ENCODE results near the gene ERO1B. TPM values are rescaled to one million over a fixed set of nuclear protein-coding genes. Genes with fewer than 3 reads are reported as not detected.

The ERO1B gene
- total and polyA plus RNA-seq, 9 donors = 1.8 to 3.6 (median 2.5) TPM

DNA sequence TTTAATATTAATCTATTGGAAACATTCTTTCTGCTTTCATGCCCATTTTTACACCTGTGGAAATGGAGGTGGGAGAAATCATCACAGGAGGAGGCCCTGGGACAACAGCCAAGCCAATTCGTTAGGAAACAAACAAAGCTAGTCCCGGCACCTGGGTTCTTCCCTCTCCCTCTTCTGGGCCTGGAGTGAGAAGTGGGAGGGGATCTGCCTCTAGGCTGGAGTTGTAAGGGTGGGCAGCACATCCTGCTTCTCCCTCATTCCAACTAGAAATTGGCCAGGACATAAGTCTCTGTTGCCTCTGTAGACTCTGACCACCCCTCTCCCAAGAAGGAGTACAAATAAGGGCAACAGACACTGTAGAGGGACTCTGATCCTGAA lies 20.2 kb upstream of the ERO1B start:
- Histone ChIP-seq H3K4me3 (ENCODE audit: low read length) (no peak overlapping the region), H3K27ac (ENCODE audit: low read length) (no peak overlapping the region), H3K9me3 (replicated peaks; ENCODE audit: control insufficient read depth, low read depth, low read length) (no peaks in the 10 kb centered on the region), H3K36me3 (ENCODE audit: control insufficient read depth, insufficient read depth, low read length) (no peaks in the 10 kb centered on the region), H3K27me3 (ENCODE audit: control insufficient read depth, insufficient read depth, low read length) (peaks cover 2% of the 10 kb centered on the region), H3K4me1 (ENCODE audit: control insufficient read depth, insufficient read depth, low read length) (no peaks in the 10 kb centered on the region)
- WGBS (ENCODE audit: insufficient coverage) = no CpG with 5 or more reads among the region's 2 CpGs
- no peak for DNase-seq

DNA sequence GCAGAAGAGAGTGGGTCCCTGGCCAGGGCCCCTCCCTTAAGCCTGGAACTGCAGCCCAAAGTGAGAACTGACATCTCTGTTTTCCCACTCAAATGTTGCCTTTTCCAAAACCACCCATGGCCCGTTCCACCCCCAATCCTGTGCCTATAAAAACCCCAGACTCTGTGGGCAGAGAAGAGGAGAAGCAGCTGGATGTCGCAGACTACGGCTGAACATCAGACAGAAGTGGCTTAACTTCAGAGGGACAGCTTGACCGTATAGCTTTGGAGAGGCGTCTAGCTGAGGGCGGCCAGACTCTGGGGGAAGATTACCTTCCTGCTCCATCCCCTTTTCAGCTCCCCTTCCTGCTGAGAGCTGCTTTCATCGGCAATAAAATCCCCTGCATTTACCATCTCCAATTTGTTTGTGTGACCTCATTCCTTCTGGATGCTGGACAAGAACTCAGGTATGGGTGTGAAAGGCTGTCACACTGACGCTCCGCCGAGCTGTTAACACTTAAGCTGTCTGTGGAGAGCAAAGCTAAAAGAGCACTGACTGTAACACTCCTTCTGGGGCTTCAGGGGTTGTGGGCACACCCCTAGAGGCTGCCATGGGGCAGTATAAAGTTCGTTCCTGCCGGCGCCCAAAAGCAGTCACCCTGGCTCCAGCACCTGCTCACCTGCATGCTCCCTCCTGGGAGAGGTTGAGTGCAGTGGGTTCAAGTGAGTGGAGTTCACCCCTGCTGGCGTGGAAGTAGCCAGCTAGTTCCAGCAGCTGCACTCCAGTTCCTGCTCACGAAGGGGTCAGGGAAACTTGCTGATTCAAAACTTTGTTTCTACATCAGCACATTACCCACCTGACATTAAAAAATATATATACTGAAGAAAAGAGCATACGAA lies 19.6 kb upstream of the ERO1B start:
- WGBS (ENCODE audit: insufficient coverage) = 53% methylated on average over 6 of the region's 16 CpGs
- Histone ChIP-seq H3K36me3 (ENCODE audit: control insufficient read depth, insufficient read depth, low read length) (no peaks in the 10 kb centered on the region), H3K27me3 (ENCODE audit: control insufficient read depth, insufficient read depth, low read length) (peaks cover 2% of the 10 kb centered on the region), H3K27ac (ENCODE audit: low read length) (no peak overlapping the region), H3K9me3 (replicated peaks; ENCODE audit: control insufficient read depth, low read depth, low read length) (no peaks in the 10 kb centered on the region), H3K4me3 (ENCODE audit: low read length) (no peak overlapping the region), H3K4me1 (ENCODE audit: control insufficient read depth, insufficient read depth, low read length) (no peaks in the 10 kb centered on the region)
- no peak for DNase-seq

DNA sequence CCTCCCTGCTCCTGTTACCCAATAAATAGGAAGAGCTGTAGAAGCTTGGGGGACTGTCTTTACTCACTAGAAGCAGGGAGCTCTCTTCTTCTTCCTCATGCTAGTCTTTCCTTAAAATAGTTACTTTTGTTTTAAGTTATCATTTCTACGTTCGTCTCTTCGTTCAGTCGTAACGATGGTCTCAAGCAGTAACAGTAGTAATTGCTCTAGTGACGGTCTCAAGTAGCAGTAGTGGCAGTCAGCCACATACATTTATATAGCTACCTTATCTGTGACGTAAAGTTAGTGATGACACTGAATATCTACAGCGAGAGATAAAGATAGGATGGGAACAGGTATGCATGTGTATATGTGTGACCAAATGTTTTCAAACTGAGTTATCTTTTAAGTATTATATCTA lies 15.4 kb upstream of the ERO1B start:
- Histone ChIP-seq H3K9me3 (replicated peaks; ENCODE audit: control insufficient read depth, low read depth, low read length) (no peaks in the 10 kb centered on the region), H3K4me3 (ENCODE audit: low read length) (no peak overlapping the region), H3K27ac (ENCODE audit: low read length) (no peak overlapping the region), H3K36me3 (ENCODE audit: control insufficient read depth, insufficient read depth, low read length) (no peaks in the 10 kb centered on the region), H3K27me3 (ENCODE audit: control insufficient read depth, insufficient read depth, low read length) (peaks cover 2% of the 10 kb centered on the region), H3K4me1 (ENCODE audit: control insufficient read depth, insufficient read depth, low read length) (no peaks in the 10 kb centered on the region)
- no CpG with 5 or more reads among the region's 8 CpGs for WGBS (ENCODE audit: insufficient coverage)
- no peak for DNase-seq

DNA sequence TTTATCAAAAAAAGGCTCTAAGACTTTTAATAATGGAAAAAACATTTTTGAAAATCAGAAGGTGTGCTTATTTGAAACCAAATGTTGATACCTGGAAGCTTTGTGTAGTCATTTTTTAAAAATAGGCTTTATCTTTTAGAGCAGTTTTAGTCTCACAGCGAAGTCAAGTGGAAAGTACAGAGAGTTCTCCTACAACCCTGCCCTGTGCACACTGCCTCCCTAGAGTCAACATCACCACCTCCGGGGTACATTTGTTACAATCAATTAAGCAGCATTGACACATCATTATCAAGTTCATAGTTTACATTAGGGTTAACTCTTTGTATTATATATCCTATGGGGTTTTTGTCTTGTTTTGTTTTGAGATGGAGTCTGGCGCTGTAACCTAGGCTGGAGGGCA lies 10.7 kb upstream of the ERO1B start:
- no peaks in the 10 kb centered on the region for H3K4me1 ChIP-seq (ENCODE audit: control insufficient read depth, insufficient read depth, low read length)
- no peak overlapping the region for H3K4me3 ChIP-seq (ENCODE audit: low read length)
- 80% methylated on average over 1 of the region's 3 CpGs for WGBS (ENCODE audit: insufficient coverage)
- peaks cover 7% of the 10 kb centered on the region for H3K27me3 ChIP-seq (ENCODE audit: control insufficient read depth, insufficient read depth, low read length)
- DNase-seq = no peak
- H3K27ac ChIP-seq (ENCODE audit: low read length) = no peak overlapping the region
- no peaks in the 10 kb centered on the region for H3K36me3 ChIP-seq (ENCODE audit: control insufficient read depth, insufficient read depth, low read length)
- no peaks in the 10 kb centered on the region for H3K9me3 ChIP-seq (replicated peaks; ENCODE audit: control insufficient read depth, low read depth, low read length)

DNA sequence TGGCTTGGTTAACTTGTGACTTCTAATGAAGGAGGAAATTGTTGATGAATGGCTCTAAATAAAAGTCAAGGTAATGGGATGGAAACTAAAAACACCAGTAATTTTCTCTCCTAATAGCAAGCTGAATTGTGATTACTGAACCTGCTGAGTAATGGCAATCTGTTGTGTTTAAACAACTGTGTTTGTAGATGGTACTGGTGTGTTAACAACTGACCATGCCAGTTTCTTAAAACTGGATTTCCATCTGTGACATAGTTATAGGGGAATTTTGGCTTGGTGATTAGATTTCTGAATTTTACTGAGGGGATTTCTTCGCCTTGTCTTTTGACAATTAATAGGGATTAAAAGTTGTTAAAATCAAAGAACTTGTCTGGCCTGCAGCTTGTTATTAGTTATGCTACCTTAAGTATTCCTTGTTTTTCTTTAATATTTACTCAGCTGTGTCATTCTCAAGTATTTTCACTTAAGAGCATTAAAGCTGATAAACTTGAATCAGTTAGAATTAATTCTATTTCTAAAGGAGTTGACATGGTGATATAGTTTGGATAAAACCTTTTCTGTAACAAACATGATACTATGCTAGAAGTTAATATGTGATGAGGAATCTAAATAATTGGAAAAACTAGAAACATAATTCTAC lies 7.9 kb upstream of the ERO1B start:
- no CpG with 5 or more reads among the region's 1 CpG for WGBS (ENCODE audit: insufficient coverage)
- Histone ChIP-seq H3K4me3 (ENCODE audit: low read length) (no peak overlapping the region), H3K27me3 (ENCODE audit: control insufficient read depth, insufficient read depth, low read length) (peaks cover 10% of the 10 kb centered on the region), H3K9me3 (replicated peaks; ENCODE audit: control insufficient read depth, low read depth, low read length) (no peaks in the 10 kb centered on the region), H3K27ac (ENCODE audit: low read length) (no peak overlapping the region), H3K36me3 (ENCODE audit: control insufficient read depth, insufficient read depth, low read length) (no peaks in the 10 kb centered on the region), H3K4me1 (ENCODE audit: control insufficient read depth, insufficient read depth, low read length) (no peaks in the 10 kb centered on the region)
- no peak for DNase-seq

DNA sequence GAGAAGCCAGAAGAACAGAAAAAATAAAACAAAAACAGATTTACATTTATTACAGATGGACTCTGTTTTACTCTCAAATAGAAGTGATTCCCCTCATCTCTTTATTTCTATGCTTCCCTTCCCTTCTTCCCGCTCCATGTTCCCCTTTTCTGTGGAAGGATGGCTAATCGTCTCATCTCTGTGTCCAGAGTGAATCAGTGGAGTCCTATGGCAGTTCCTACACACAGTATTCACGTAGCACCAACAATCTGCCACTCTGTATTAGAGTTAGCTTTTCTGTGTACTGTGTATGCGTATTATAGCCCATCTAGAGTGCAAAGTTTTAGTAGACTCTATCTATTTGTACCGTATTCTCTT lies 6.8 kb upstream of the ERO1B start:
- no peaks in the 10 kb centered on the region for H3K4me1 ChIP-seq (ENCODE audit: control insufficient read depth, insufficient read depth, low read length)
- no CpG with 5 or more reads among the region's 5 CpGs for WGBS (ENCODE audit: insufficient coverage)
- H3K36me3 ChIP-seq (ENCODE audit: control insufficient read depth, insufficient read depth, low read length) = no peaks in the 10 kb centered on the region
- no peaks in the 10 kb centered on the region for H3K9me3 ChIP-seq (replicated peaks; ENCODE audit: control insufficient read depth, low read depth, low read length)
- no peak overlapping the region for H3K27ac ChIP-seq (ENCODE audit: low read length)
- no peak overlapping the region for H3K4me3 ChIP-seq (ENCODE audit: low read length)
- no peak for DNase-seq
- H3K27me3 ChIP-seq (ENCODE audit: control insufficient read depth, insufficient read depth, low read length) = peaks cover 10% of the 10 kb centered on the region

DNA sequence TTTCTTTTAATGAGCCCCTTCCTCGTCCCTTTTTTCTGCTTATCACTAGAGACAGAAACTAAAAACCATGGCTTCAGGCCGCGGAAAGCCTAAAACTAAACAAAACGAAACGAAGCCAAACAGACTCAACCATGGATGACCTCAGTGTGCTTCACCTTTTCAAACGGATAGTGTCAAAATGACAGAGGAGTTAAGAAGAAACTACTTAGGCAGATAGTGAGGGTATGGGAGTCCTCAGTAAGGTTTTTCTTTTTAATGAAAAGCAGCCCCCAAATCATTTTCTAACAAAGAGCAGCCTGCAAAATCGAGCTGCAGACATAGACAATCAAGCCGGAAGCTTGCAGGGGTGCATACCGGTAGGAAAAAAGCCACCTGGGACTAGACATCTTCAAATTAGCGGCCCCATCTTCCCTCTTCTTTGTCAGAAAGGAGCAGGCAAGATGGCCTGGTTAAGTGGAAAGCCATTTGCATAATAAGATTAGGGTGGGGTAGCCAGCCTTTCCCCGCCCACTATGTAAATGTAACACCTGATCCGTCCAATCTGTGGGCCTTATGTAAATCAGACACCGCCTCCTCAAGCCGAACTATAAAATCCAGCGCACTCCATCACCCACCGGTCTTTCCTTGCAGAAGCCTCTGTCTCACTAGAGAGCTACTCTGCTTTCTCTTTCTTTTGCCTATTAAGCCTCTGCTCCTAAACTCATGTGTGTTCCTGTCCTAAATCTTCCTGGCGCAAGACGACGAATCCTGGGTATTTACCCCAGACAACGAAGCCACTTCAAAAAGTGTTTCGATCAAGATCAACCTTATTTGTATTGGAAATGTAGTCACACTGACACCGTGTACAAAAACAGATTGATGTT lies 6.2 kb upstream of the ERO1B start:
- Histone ChIP-seq H3K27me3 (ENCODE audit: control insufficient read depth, insufficient read depth, low read length) (peaks cover 12% of the 10 kb centered on the region), H3K9me3 (replicated peaks; ENCODE audit: control insufficient read depth, low read depth, low read length) (no peaks in the 10 kb centered on the region), H3K27ac (ENCODE audit: low read length) (no peak overlapping the region), H3K36me3 (ENCODE audit: control insufficient read depth, insufficient read depth, low read length) (no peaks in the 10 kb centered on the region), H3K4me1 (ENCODE audit: control insufficient read depth, insufficient read depth, low read length) (no peaks in the 10 kb centered on the region), H3K4me3 (ENCODE audit: low read length) (no peak overlapping the region)
- no peak for DNase-seq
- WGBS (ENCODE audit: insufficient coverage) = 68% methylated on average over 9 of the region's 22 CpGs

DNA sequence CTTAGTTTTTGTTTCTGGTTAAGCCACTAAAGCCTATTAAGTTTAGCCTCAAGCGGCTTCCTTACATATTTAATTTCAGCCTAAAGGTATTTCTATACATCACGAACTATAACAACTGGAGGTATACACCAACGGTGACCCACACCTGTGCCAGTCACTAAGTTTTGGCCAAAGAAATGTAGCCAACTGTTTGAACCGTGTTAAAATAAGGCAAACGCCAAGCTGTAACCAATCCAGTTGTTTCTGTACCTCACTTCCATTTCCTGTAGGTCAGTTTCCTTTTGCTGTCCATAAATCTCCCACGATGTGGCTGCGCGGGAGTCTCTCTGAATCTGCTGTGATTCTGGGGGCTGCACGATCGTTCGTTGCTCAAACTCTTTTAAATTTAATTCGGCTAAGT lies 5.6 kb upstream of the ERO1B start:
- Histone ChIP-seq H3K4me1 (ENCODE audit: control insufficient read depth, insufficient read depth, low read length) (peaks cover 1% of the 10 kb centered on the region), H3K4me3 (ENCODE audit: low read length) (no peak overlapping the region)

DNA sequence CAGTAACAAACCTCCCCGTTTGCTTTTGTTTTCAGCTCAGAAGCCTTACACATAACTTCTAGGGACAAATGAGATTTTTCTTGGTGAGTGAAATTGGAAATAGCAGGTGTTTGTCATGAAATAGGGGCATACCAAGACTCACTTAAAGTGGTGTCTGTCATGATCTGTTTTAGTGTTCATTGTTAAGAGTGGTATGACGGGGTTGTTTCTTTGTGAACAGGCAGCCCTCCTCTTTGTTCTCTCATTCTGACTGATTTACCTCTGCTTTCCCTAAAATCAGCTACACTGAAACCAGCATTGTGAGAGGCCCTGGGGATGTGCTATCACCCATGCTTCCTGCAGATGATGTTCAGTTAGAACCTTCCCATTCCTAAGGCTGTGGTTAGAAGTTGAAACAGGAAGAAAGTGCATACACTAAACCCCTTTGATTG lies 2.5 kb upstream of the ERO1B start:
- Histone ChIP-seq H3K27me3 (ENCODE audit: control insufficient read depth, insufficient read depth, low read length) (peaks cover 18% of the 10 kb centered on the region), H3K4me1 (ENCODE audit: control insufficient read depth, insufficient read depth, low read length) (peaks cover 10% of the 10 kb centered on the region)
- DNase-seq = peak; percentile 6

More for the DNA sequence above, 5.6 kb upstream of the ERO1B start:
- Histone ChIP-seq H3K27ac (ENCODE audit: low read length) (no peak overlapping the region), H3K27me3 (ENCODE audit: control insufficient read depth, insufficient read depth, low read length) (peaks cover 12% of the 10 kb centered on the region), H3K9me3 (replicated peaks; ENCODE audit: control insufficient read depth, low read depth, low read length) (no peaks in the 10 kb centered on the region), H3K36me3 (ENCODE audit: control insufficient read depth, insufficient read depth, low read length) (no peaks in the 10 kb centered on the region)
- no peak for DNase-seq
- 49% methylated on average over 11 of the region's 12 CpGs for WGBS (ENCODE audit: insufficient coverage)

DNA sequence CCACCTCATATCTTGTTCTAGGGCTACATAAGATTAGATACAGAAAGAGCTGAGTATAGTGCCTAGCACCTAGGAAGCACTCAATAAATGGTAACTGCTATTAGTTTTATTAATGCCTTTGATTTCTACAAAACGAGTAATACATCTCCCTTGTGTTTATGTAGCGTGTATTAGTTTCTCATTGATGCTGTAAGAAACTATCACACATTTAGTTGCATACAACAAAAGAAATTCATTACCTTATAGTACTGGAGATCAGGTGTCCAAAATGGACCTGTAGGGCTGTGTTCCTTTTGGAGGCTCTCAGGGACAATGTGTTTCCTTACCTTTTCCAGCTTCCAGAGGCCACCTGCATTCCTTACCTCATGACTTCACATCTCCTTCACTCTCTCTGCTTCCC lies 961 bp upstream of the ERO1B start:
- Histone ChIP-seq H3K4me3 (ENCODE audit: low read length) (peak overlapping the region; percentile 84), H3K36me3 (ENCODE audit: control insufficient read depth, insufficient read depth, low read length) (no peaks in the 10 kb centered on the region), H3K27ac (ENCODE audit: low read length) (no peak overlapping the region), H3K9me3 (replicated peaks; ENCODE audit: control insufficient read depth, low read depth, low read length) (no peaks in the 10 kb centered on the region), H3K27me3 (ENCODE audit: control insufficient read depth, insufficient read depth, low read length) (peaks cover 14% of the 10 kb centered on the region), H3K4me1 (ENCODE audit: control insufficient read depth, insufficient read depth, low read length) (peaks cover 10% of the 10 kb centered on the region)
- no CpG with 5 or more reads among the region's 2 CpGs for WGBS (ENCODE audit: insufficient coverage)
- DNase-seq = no peak

More for the DNA sequence above, 2.5 kb upstream of the ERO1B start:
- Histone ChIP-seq H3K9me3 (replicated peaks; ENCODE audit: control insufficient read depth, low read depth, low read length) (no peaks in the 10 kb centered on the region), H3K4me3 (ENCODE audit: low read length) (no peak overlapping the region), H3K27ac (ENCODE audit: low read length) (no peak overlapping the region), H3K36me3 (ENCODE audit: control insufficient read depth, insufficient read depth, low read length) (no peaks in the 10 kb centered on the region)
- no CpG with 5 or more reads among the region's 2 CpGs for WGBS (ENCODE audit: insufficient coverage)

Measured in muscle of leg (tissue), 11 donors.